Inflammatory macrophage treated with lipopolysaccharide for 4 hours (primary cell): Measurements from ENCODE around the gene DNAH1.
"Not testable (repeated sequence)": the region's sequence is repeated elsewhere in the genome, so short reads cannot be mapped to it uniquely, and the experiment has no call there.

Experiments used
- DNase-seq: peaks from one replicate; pipeline ENCODE4 v3.0.0-alpha.2; 2020

The DNAH1 gene

GRCh38 chr3:52315977-52316764 lies at the start of gene DNAH1:
Gene DNAH1, plus strand, starts transcription at chr3:52316319. Its CDS starts 6,124 bp downstream, at chr3:52322443.
- no peak for DNase-seq

DNA sequence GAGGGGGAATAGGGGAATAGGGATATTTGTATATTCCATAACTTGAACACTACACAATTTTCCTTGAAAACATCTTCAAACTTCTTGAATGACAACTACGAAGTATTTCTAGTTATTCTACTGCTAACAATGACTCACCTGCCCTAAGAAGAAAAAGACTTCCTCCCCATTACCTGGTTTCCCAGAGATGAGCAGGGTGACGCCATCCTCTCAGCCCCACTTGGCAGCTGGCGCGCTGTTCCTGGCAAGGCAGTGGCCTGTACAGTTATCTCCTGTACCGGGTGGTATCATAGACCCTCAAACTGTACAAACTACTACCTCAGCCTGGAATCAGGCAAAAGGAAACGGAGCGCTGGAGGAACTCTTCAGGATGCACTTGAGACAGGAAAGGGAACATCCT lies 48.1 kb upstream of the DNAH1 start:
- DNase-seq, result no peak

DNA sequence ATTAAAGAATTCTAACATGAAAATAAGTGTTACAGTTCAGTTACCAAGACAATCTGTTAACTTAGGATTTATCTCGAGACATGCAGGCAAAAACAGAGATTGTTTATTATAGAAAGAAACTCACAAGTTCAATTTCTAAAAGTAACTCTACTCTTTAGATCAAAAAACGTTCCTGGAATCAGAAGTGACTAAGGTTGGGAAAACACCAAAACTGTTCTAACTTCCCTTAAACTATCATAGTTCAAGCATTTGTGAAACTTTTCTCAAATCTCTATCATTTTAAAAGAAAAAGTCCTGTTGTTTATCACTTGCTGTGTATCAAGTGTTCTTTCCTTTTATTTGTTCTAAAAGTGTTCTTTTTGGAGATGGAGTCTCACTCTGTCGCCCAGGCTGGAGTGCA lies 46.3 kb upstream of the DNAH1 start:
- peak; percentile 71 for DNase-seq

DNA sequence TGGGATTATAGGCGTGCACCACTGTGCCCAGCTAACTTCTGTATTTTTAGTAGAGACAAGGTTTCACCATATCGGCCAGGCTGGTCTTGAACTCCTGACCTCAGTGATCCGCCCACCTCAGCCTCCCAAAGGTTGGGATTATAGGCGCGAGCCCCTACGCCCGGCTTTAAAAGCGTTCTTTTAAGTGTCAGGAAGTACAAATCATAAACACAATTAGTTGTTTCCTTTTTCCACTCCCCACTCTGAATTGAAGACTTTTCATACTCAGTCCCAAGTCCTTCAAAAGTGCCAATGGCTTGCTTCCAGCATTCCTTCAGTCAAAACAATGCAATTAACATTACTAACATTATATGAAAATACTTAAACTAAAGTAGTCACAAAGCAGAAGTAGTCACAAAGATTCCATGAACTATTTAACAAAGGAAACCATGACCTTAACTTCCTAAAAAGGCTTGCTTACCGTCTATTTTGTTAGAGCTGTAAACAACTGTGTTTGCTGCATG lies 45.8 kb upstream of the DNAH1 start:
- peak; percentile 64 for DNase-seq

GRCh38 chr3:52272172-52272571 lies 43.9 kb upstream of the DNAH1 start:
- not testable (repeated sequence) for DNase-seq

GRCh38 chr3:52272831-52273230 lies 43.3 kb upstream of the DNAH1 start:
- no peak for DNase-seq

DNA sequence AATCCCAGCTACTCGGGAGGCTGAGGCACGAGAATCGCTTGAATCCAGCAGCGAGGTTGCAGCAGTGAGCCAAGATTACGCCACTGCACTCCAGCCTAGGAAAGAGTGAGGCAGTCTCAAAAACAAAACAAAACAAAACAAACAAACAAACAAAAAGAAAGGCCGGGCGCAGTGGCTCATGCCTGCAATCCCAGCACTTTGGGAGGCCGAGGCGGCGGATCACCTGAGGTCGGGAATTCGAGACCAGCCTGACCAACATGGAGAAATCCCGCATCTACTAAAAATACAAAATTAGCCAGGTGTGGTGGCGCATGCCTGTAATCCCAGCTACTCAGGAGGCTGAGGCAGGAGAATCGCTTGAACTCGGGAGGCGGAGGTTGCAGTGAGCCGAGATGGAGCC lies 41.3 kb upstream of the DNAH1 start:
- not testable (repeated sequence) for DNase-seq

DNA sequence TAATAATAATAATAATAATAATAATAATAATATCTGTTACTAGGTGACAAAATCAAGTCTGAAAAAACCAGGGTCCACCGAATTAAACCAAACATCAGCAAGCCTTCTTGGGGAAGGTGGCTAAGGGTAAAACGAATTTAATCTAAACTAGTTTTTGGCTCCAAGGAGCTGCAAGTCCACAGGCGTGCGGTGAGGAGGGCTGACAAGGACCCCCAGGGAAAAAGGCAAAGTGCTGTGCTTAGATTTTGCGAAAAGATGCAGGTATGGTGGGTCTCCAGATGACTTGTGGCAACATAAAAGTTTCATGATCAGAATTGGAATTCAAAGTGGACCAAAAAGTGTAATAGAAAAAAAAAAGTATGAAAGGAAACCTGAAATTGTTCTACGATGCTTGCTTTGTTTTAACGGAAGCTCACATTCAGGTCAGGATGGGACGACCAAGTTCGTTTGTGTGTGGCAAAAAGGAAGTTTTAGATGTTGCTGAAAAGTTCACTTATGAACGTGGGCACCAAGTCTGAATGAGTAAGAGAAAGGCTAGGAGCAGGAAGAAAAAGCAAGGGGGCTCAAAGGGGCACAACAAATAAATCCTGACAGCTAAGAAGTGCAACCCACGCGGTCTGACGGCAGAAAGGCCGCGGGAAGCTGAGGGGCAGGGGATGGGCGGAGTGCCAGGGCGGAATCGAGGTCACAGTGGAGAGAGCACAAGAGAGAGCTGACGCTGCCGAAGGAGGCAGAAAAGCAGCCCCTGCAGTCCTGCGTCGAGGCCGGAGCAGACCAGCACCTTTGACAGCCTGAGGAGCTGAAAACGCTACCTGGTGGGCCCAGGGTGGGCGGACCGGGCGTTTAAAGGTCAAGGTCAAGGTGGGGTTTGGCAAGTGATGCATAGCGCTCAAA lies 38.8 kb upstream of the DNAH1 start:
- DNase-seq, result peak; percentile 71

DNA sequence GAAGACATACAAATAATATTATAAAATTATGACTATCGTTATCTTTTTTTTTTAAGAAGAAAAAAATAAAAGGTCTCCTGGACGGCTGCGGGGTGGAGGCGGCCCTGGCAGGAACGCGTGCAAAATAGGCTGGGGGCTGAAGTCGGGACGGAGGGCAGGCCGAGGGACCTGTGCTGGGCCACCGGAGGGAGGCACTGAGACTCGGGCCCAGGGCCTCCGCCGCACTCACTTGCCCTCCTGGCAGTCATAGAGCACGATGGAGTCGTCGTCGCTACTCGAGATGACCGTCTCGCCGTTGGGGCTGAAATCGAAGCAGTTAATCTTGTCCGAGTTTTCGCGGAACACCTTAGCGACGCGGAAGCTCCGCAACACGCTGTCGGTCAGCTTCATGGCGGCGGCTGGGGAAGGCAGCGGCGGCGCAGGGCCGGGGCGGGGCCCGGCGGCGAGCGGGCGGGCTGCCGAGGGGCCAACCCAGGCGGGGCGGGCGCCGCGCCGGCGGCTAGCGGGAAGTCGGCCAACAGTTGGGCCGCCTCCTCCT lies 38.1 kb upstream of the DNAH1 start:
- peak; percentile 57 for DNase-seq

DNA sequence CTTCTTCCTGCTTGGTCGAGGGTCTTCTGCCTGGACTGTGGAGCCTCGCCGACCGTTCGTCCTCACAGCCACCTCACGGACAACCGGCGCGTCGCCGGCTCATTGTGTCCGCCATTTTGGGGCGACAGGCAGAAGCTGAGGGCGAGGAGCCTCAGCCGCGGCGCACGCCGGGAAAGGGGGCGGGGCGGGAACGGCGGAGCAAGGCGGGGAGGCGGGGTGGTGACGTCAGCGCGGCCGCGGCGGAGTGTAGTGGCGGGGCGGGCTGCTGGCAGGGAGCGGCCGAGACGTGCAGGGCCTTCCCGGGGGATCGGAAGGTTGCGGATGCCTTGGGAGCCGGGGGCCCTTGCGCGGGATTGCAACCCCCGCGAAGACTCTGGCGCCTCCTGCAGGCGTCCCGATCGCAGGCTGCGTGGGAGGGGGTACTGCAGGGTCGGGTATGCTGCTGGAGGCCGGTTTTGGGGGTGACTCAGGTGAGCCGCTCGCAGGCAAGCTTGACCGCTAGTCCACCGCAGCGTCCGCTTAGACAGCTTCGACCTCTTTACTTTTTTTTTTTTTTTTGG lies 37.5 kb upstream of the DNAH1 start, which contains the start of gene WDR82:
WDR82 (minus strand) TSS at position 140 of the 560 bp plus-strand sequence. CDS start 288 bp downstream, outside the sequence.
- DNase-seq, result peak; percentile 96

DNA sequence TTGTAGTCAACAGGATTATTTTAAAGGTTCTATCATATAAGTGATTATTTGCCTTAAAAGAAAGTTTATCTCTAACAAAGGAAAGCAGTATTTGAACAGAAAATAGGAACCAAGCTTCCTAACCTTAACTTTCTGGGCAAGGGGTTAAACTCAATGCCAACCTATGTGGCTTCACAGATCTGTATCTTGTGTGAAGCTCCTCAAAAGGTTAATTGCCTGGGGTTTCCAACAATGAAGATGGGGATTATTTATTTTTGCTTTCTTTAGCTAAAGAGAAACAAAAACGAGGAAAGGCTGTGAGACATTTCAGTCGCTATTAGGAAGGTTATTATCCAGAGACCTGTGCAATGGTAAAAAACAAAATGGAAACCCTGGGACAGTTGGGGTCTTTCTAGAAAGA lies 36.5 kb upstream of the DNAH1 start:
- no peak for DNase-seq

GRCh38 chr3:52280050-52280461 lies 36.1 kb upstream of the DNAH1 start:
- no peak for DNase-seq

DNA sequence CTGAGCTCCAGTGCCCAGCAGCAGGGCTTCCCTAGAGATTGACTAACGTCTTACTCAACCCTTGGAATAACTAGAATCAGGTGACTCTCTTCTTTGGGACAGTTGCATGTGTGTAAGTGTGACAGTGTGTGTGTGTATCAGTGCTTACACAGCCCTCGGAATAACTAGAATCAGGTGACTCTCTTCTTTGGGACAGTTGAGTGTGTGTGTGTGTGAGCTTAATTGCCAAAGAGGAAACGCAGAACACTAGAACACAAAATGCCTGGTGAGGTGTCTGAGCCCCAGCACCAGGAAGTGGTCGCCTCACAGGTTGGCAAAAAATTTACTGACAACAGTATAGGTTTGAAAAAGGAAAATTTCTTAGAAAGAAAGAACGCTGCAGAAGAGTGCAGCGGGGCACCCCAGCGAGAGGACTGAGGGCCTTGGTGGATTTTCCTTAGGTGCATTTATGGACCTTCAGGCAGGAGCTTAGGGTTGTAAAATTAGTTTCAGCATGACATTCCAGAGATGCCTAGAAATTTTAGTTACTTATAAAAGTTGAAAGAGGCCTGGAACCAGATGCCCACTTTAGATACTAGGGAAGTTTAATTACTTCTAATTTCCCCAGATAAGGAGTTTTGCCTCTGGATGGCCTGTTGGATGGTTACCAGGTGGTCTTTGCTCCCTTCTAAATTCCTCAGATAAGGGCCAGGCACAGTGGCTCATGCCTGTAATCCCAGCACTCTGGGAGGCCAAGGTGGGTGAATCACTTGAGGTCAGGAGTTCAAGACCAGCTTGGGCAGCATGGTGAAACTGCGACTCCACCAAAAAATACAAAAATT lies 33.9 kb upstream of the DNAH1 start:
- peak; percentile 19 for DNase-seq

- DNase-seq, result no peak
Observed at GRCh38 chr3:52283306-52283705, 32.8 kb upstream of the DNAH1 start.

- DNase-seq, result not testable (repeated sequence)
Observed at GRCh38 chr3:52284051-52284450, 32.1 kb upstream of the DNAH1 start.

GRCh38 chr3:52286777-52287110 lies 29.4 kb upstream of the DNAH1 start:
- peak; percentile 45 for DNase-seq

GRCh38 chr3:52288674-52289073 lies 27.4 kb upstream of the DNAH1 start:
- DNase-seq, result no peak

GRCh38 chr3:52289338-52289746 lies 26.8 kb upstream of the DNAH1 start:
- no peak for DNase-seq

GRCh38 chr3:52289747-52290595 lies 26.1 kb upstream of the DNAH1 start:
- DNase-seq, result no peak

DNA sequence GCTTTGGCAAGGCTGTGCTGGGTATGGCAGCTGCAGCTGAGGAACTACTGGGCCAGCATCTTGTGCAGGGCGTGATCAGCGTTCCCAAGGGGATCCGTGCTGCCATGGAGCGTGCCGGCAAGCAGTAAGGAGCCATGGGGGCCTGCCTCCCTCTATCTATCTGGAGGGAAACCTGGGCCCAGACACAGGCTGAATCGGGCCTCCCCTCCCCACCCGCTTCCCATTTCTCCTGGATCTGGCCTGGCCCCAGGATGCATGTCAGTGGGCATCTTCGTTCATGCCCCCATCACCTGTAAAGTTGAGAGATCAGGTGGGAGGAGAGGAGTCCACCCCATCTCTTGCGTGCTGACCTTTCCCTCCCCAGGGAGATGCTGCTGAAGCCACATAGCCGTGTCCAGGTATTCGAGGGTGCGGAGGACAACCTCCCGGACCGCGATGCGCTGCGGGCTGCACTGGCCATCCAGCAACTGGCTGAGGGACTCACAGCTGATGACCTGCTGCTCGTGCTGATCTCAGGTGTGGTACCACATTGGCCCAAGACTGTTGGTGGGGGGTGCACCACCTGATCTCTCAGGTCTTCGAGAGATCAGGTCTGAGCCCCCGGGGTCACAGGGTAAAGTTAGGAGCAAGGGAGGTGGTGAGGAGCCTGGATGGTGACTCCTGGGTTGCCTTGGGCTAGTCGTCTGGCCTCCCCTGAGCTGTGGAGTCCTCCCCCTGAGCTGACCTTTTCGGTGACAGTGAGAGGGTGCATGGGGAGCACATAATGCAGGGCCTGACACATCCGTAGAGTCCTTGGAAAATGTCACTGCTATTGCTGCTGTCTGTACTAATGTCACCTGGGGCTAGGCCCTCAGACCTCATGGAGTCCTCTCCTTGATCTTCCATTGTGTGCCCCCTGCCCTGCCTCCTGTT lies 25.3 kb upstream of the DNAH1 start:
- DNase-seq, result no peak
